Body of pancreas (tissue), 4 donors: Measurements from ENCODE around the gene TFF2. TPM values are rescaled to one million over a fixed set of nuclear protein-coding genes. Genes with fewer than 3 reads are reported as not detected.
A peak's percentile ranks its signal among the peaks of the same experiment; 100 is the strongest.

Experiments
- ATAC-seq: fragments of 150-250 bp; one replicate; pipeline ENCODE4 v1.9.1; 2016
- DNase-seq, 4 donors: peaks; one replicate each; pipeline ENCODE4 v3.0.0-alpha.2; 2019
- H3K27ac ChIP-seq, 4 donors: fragments of 200-600 bp; sonication (generic); 1 replicate in 3 of 4; 2 replicates in 1 of 4; pipeline versions ENCODE4 v1.5.1 to v1.6.1; 2016 to 2019; ENCODE audit warnings: mild to moderate bottlenecking in 1 of 4, mixed read lengths in 1 of 4, moderate library complexity in 1 of 4
- H3K27me3 ChIP-seq, 2 donors: fragments of 200-600 bp; sonication (generic); one replicate each; pipeline ENCODE4 v1.6.0; 2016; ENCODE audit warnings: mild to moderate bottlenecking in 1 of 2
- H3K36me3 ChIP-seq, 2 donors: fragments of 200-600 bp; sonication (generic); replicated peaks in 1 of 2; 2 replicates each; pipeline ENCODE4 v1.5.1; 2016; ENCODE audit warnings: low read depth in 2 of 2; ENCODE audit not compliant: insufficient read depth in 1 of 2
- H3K4me1 ChIP-seq: fragments of 200-600 bp; sonication (generic); one replicate; pipeline ENCODE4 v1.6.0; 2016
- H3K4me3 ChIP-seq, 2 donors: fragments of 200-600 bp; sonication (generic); 1 replicate in 1 of 2; 2 replicates in 1 of 2; pipeline ENCODE4 v1.5.1; 2016 to 2019
- H3K9me3 ChIP-seq, 3 donors: fragments of 200-600 bp; sonication (generic); 1 replicate in 2 of 3; 2 replicates in 1 of 3; pipeline ENCODE4 v1.5.1; 2016
- POLR2A ChIP-seq, 3 donors: fragments of 450-650 bp; IDR thresholded peaks; one replicate each; pipeline ENCODE4 v1.6.1; 2016; ENCODE audit warnings: antibody characterized with exemption in 3 of 3, mild to moderate bottlenecking in 2 of 3
- WGBS, 2 donors: methylation state at CpG; one replicate each; pipeline ENCODE4 v1.1.5; 2017; 5-methylcytosine and 5-hydroxymethylcytosine counted together
- intact Hi-C: fragments of 100-400 bp; cut with DNase I; formaldehyde crosslinking; loops from one replicate; pipeline ENCODE4 v1.15.1; 2023
- total RNA-seq, 2 donors: library from RNA; depleted of rRNA; stranded (reverse); fragments of >200 nt; gene quantifications; one replicate each; pipeline ENCODE4 v1.1.0, GENCODE V29; 2016
- TF ChIP-seq, protein P1 (sequence below), 7 experiments: fragments of 450-650 bp in 4 of 7; fragments of 200-600 bp in 3 of 7; sonication (generic) in 3 of 7; IDR thresholded peaks; one replicate each; pipeline ENCODE4 v1.5.1; 2016 to 2019; ENCODE audit warnings: antibody characterized with exemption in 7 of 7

TFF2 gene
- total RNA-seq, 2 donors from 2014 or later, result 1.3 to 9.3 TPM

DNA sequence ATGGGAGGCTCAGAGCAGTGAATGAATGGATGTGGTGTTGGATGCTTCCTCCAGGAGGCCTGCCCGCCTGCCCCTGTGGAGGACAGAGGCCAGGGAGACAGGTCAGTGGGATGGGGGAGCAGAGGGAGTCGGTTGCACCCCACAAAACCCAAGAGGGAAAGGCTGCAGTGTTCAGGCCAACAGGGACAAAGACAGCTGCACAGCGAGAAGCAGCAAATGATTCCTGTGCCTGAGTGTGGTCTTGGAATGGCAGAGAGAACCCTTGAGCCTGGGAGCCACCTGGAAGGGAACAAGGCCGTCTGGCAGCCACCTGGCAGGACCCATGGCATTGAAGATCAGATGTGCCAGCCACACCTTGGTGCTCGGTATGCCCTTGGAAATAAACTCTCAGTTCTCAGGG is 43.7 kb downstream of the TFF2 start:
- DNase-seq (peak in 1 of 4 donors; percentile 68), ATAC-seq (no peak)
- Histone ChIP-seq H3K4me3 (no peak overlapping the region), H3K4me1 (peaks cover 16% of the 10 kb centered on the region), H3K36me3 (no peaks in the 10 kb centered on the region), H3K9me3 (no peaks in the 10 kb centered on the region), H3K27me3 (no peaks in the 10 kb centered on the region), H3K27ac (no peak overlapping the region)
- 49 to 54% methylated on average over 5 of the region's 5 CpGs for WGBS, 2 donors
- TF ChIP-seq, protein P1, sequence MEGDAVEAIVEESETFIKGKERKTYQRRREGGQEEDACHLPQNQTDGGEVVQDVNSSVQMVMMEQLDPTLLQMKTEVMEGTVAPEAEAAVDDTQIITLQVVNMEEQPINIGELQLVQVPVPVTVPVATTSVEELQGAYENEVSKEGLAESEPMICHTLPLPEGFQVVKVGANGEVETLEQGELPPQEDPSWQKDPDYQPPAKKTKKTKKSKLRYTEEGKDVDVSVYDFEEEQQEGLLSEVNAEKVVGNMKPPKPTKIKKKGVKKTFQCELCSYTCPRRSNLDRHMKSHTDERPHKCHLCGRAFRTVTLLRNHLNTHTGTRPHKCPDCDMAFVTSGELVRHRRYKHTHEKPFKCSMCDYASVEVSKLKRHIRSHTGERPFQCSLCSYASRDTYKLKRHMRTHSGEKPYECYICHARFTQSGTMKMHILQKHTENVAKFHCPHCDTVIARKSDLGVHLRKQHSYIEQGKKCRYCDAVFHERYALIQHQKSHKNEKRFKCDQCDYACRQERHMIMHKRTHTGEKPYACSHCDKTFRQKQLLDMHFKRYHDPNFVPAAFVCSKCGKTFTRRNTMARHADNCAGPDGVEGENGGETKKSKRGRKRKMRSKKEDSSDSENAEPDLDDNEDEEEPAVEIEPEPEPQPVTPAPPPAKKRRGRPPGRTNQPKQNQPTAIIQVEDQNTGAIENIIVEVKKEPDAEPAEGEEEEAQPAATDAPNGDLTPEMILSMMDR (IDR thresholded peaks at IDR 0.05), result no peak
- no peak for TF ChIP-seq POLR2A (IDR thresholded peaks at IDR 0.05)
- intact Hi-C loops, result no loop called here

DNA sequence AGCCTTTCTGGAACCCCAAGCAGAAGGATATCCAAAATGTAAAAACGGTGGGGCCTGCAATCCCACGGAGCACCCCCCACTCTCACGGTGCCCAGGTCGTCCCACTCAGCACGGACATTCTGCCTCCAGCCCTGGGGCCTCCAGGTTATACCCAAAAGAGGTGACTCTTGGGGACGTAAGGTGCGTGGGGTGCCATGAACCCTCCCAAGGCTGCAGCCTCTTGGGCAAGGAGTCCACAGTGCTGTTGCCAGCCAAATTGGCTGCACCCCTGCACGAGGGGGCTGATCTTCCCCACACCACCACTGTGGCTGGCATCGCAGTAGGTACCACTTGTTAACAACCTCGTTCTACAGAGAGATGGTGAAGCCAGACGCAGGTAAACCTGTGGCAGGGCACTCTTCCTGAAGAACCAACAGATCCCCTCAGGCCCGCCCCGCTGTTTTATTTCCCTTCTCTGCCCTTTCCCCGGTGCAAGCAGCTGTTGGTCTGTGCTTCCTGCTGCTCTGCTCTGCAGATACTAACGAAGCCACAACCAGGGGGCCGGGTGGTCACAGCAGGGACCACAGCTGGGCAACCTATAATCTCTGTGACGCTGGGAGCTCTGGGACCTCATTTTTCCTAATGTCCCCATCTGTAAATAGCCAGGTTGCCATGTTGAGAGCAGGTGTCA is 44.3 kb downstream of the TFF2 start:
- Histone ChIP-seq H3K9me3 (no peaks in the 10 kb centered on the region), H3K27ac (no peak overlapping the region), H3K4me3 (no peak overlapping the region), H3K36me3 (no peaks in the 10 kb centered on the region), H3K27me3 (no peaks in the 10 kb centered on the region), H3K4me1 (peaks cover 12% of the 10 kb centered on the region)
- WGBS, 2 donors, result 76 to 85% methylated on average over 17 of the region's 17 CpGs
- TF ChIP-seq POLR2A (IDR thresholded peaks at IDR 0.05), result no peak
- TF ChIP-seq, protein P1 (IDR thresholded peaks at IDR 0.05), result no peak
- ATAC-seq (no peak), DNase-seq (no peak)
- intact Hi-C loops, result no loop called here

DNA sequence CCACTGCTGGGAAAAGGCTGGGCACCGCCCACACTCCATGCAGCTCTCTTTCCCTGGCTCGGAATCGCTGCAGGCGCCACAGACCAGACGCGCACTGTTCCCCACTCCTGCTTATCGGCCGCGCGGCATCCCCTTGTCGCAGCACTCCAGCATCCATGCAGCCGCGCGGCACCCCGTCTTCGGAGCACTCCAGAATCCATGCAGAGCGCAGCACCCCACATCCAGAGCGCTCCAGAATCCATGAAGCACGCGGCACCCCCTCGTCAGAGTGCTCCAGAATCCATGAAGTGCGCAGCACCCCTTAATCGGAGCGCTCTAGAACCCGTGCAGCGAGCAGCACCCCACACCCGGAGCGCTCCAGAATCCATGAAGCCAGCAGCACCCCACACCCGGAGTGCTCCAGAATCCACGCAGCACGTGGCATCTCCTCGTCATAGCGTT is 45.1 kb downstream of the TFF2 start:
- Histone ChIP-seq H3K36me3 (no peaks in the 10 kb centered on the region), H3K27ac (no peak overlapping the region), H3K27me3 (no peaks in the 10 kb centered on the region), H3K9me3 (no peaks in the 10 kb centered on the region), H3K4me3 (no peak overlapping the region), H3K4me1 (peaks cover 12% of the 10 kb centered on the region)
- WGBS, 2 donors, result 89 to 94% methylated on average over 25 to 33 of the region's 33 CpGs
- no peak for ATAC-seq
- TF ChIP-seq, protein P1 (IDR thresholded peaks at IDR 0.05), result no peak
- no peak for TF ChIP-seq POLR2A (IDR thresholded peaks at IDR 0.05)
- DNase-seq, result no peak
- intact Hi-C loops, result no loop called here

DNA sequence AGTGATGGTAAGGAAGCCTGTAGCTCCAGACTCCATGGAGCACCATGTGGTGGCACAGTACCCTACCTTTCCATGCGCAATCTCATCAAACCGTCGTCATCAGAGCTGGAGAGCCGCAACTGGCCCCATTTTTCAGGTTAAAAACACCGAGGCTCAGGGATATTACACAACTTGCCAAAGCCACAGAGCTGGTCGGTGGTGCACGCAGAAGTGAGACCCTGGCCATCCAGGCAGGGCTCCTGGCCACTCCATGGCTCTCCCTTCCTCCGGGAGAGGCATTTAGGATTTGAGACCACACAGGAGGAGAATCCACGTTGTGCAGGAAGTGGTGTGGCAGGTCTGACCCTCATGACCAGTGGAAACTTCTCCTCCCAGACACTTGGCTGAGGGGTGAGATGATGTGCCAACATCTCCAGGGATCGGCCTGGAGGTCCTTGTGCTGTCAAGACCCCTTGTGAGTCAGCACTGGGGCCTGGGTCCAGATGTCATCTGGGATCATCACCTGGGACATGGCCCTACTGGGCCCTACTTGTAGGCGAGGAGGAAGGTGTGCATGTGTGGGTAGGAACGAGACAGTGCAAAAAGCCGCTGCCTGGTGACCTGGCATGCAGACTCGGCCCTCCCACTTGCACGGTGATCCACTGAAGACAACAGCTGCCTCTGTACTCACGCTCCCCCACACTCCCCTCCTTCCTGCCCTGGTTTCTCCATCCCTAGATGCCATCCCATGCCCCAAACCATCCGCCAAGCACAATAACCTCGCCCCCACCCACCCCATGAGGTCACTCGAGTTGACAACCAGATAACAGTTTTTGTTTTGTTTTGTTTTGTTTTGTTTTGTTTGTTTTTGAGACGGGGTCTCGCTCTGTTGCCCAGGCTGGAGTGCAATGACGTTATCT is 46.0 kb downstream of the TFF2 start:
- H3K36me3 ChIP-seq, result no peaks in the 10 kb centered on the region
- intact Hi-C loops, result no loop called here
- H3K4me3 ChIP-seq, result no peak overlapping the region
- no peak for DNase-seq
- no peak for TF ChIP-seq POLR2A (IDR thresholded peaks at IDR 0.05)
- TF ChIP-seq, protein P1 (IDR thresholded peaks at IDR 0.05), result no peak
- no peaks in the 10 kb centered on the region for H3K9me3 ChIP-seq
- 53 to 66% methylated on average over 18 to 22 of the region's 22 CpGs for WGBS, 2 donors
- H3K27me3 ChIP-seq, result no peaks in the 10 kb centered on the region
- H3K4me1 ChIP-seq, result peaks cover 12% of the 10 kb centered on the region
- no peak for ATAC-seq
- H3K27ac ChIP-seq, result no peak overlapping the region
